OCI-LY3 (cell line): ENCODE results near the gene VPS45.

Source experiments
- H2AFZ ChIP-seq: fragments of 200-600, 300-600 bp; shearing (Covaris generic); 2 replicates; pipeline ENCODE4 v1.6.0; 2014; ENCODE audit warnings: antibody characterized with exemption, low read depth, low read length
- H3K27ac ChIP-seq: fragments of 200-600, 300-600 bp; sonication (generic); 2 replicates; pipeline ENCODE4 v1.5.1; 2014; ENCODE audit warnings: mild to moderate bottlenecking, low read length, moderate library complexity, mixed read lengths
- H3K27me3 ChIP-seq: fragments of 200-600, 300-600 bp; sonication (generic); 2 replicates; pipeline ENCODE4 v1.6.1; 2014; ENCODE audit warnings: low read depth, low read length, mixed read lengths
- H3K36me3 ChIP-seq: fragments of 200-600, 300-600 bp; sonication (generic); replicated peaks from 2 replicates; pipeline ENCODE3; 2014; ENCODE audit warnings: low read depth, low read length, mixed read lengths
- H3K4me1 ChIP-seq: fragments of 300-600, 200-600 bp; sonication (generic); 2 replicates; pipeline ENCODE4 v1.6.1; 2014; ENCODE audit warnings: low read length, mixed read lengths
- H3K4me2 ChIP-seq: fragments of 200-600, 300-600 bp; sonication (generic); 2 replicates; pipeline ENCODE4 v1.6.1; 2014; ENCODE audit warnings: low read length, mixed read lengths
- H3K4me3 ChIP-seq: fragments of 300-600, 200-600 bp; sonication (generic); 2 replicates; pipeline ENCODE4 v1.5.1; 2014; ENCODE audit warnings: antibody characterized with exemption, mild to moderate bottlenecking, low read length, moderate library complexity
- H3K79me2 ChIP-seq: fragments of 300-600, 200-600 bp; shearing (Covaris generic); 2 replicates; pipeline ENCODE4 v1.6.1; 2014; ENCODE audit warnings: mild to moderate bottlenecking, low read length, mixed read lengths
- H3K9ac ChIP-seq: fragments of 300-600, 200-600 bp; shearing (Covaris generic); 2 replicates; pipeline ENCODE4 v1.6.0; 2014; ENCODE audit warnings: mild to moderate bottlenecking, low read length, moderate library complexity
- H3K9me3 ChIP-seq: fragments of 200-600, 300-600 bp; shearing (Covaris generic); 2 replicates; pipeline ENCODE4 v1.6.1; 2014; ENCODE audit warnings: low read length, mixed read lengths; ENCODE audit not compliant: insufficient read depth
- H4K20me1 ChIP-seq: fragments of 200-600, 300-600 bp; sonication (generic); 2 replicates; pipeline ENCODE4 v1.6.1; 2016; ENCODE audit warnings: low read length, mixed read lengths; ENCODE audit not compliant: insufficient read depth
- CTCF ChIP-seq: fragments of 200-600, 300-600 bp; sonication (generic); IDR thresholded peaks from 2 replicates; pipeline ENCODE4 v1.5.1; 2014; ENCODE audit warnings: antibody characterized with exemption, low read length, low read depth
- EZH2phosphoT487 ChIP-seq: fragments of 200-600 bp; shearing (Covaris generic); IDR thresholded peaks from 2 replicates; pipeline ENCODE4 v1.6.1; 2018; ENCODE audit warnings: antibody characterized with exemption, mixed run types, low read depth

Gene VPS45

GRCh38 chr1:150152772-150153456, 85.3 kb downstream of the VPS45 start:
- Histone ChIP-seq H3K9me3 (no peaks in the 10 kb centered on the region), H3K4me3 (no peak overlapping the region), H4K20me1 (peaks cover 8% of the 10 kb centered on the region; the same call in 1 of the 2 replicates), H3K4me1 (peaks cover 43% of the 10 kb centered on the region), H2AFZ (no peak overlapping the region), H3K27ac (peak overlapping the region; percentile 79), H3K9ac (no peak overlapping the region), H3K4me2 (peak overlapping the region; percentile 15; the same call in 1 of the 2 replicates), H3K36me3 (peaks cover 71% of the 10 kb centered on the region), H3K79me2 (peaks cover 83% of the 10 kb centered on the region), H3K27me3 (no peaks in the 10 kb centered on the region)
- no peak for TF ChIP-seq CTCF

GRCh38 chr1:150154143-150154542, 86.6 kb downstream of the VPS45 start:
- TF ChIP-seq EZH2phosphoT487 (no peak), CTCF (no peak)
- Histone ChIP-seq H3K9ac (no peak overlapping the region), H3K27me3 (no peaks in the 10 kb centered on the region), H3K27ac (no peak overlapping the region), H3K4me2 (no peak overlapping the region), H3K36me3 (peaks cover 80% of the 10 kb centered on the region), H4K20me1 (peaks cover 8% of the 10 kb centered on the region; the same call in 1 of the 2 replicates), H3K79me2 (peaks cover 77% of the 10 kb centered on the region), H3K9me3 (no peaks in the 10 kb centered on the region), H2AFZ (no peak overlapping the region), H3K4me3 (no peak overlapping the region), H3K4me1 (peaks cover 46% of the 10 kb centered on the region)

- Histone ChIP-seq H3K9me3 (no peaks in the 10 kb centered on the region), H3K36me3 (peaks cover 87% of the 10 kb centered on the region), H3K27me3 (no peaks in the 10 kb centered on the region), H3K4me2 (no peak overlapping the region), H3K9ac (no peak overlapping the region), H3K4me3 (no peak overlapping the region), H3K79me2 (peaks cover 70% of the 10 kb centered on the region), H2AFZ (no peak overlapping the region), H4K20me1 (peaks cover 8% of the 10 kb centered on the region; the same call in 1 of the 2 replicates), H3K27ac (peak overlapping the region; percentile 94; the same call in 1 of the 2 replicates), H3K4me1 (peaks cover 58% of the 10 kb centered on the region)
- TF ChIP-seq CTCF, result no peak
- no peak for TF ChIP-seq EZH2phosphoT487
Observed at GRCh38 chr1:150155413-150156071, 88.0 kb downstream of the VPS45 start.

GRCh38 chr1:150156868-150157603, 89.5 kb downstream of the VPS45 start:
- no peak overlapping the region for H3K9ac ChIP-seq
- H3K4me1 ChIP-seq, result peaks cover 66% of the 10 kb centered on the region
- H3K36me3 ChIP-seq, result peaks cover 87% of the 10 kb centered on the region
- no peaks in the 10 kb centered on the region for H3K27me3 ChIP-seq
- no peak overlapping the region for H2AFZ ChIP-seq
- TF ChIP-seq CTCF, result no peak
- no peak for TF ChIP-seq EZH2phosphoT487
- peaks cover 70% of the 10 kb centered on the region for H3K79me2 ChIP-seq
- peaks cover 8% of the 10 kb centered on the region; the same call in 1 of the 2 replicates for H4K20me1 ChIP-seq
- H3K4me3 ChIP-seq, result no peak overlapping the region
- H3K4me2 ChIP-seq, result no peak overlapping the region
- H3K9me3 ChIP-seq, result no peaks in the 10 kb centered on the region
- peak overlapping the region; percentile 94 for H3K27ac ChIP-seq
